ENCODE results near the gene WDFY3.

The WDFY3 gene

DNA sequence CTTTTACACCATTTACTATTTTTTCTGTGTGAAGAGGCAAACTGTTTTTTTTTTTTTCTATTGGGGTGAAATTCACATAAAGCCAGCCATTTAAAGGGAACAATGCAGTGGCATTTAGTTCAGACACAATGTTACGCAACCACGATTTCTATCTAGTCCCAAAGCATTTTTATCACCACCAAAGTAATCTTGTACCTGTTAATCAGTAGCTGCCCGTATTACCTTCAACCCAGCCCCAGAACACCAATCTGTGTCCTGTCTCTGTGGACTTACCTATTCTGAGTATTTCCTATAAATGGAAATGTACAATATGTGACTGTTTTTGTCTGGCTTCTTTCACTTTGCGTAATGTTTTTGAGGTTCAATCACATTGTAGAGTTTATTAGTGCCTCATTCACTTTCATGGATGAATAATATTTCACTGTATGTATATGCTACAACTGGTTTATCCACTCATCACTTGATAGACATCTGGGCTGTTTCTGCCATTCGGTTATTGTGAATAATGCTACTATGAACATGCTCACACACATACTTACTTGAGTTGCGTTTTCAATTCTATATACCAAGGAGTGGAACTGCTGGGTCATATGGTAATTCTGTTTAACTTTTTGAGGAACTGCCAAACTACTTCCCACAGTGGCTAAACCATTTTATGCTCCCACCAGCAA lies 267.4 kb downstream of the WDFY3 start:
- H3K9me3 ChIP-seq (ENCODE audit: insufficient read depth, low read depth, low read length), result no peaks in the 10 kb centered on the region
- no peaks in the 10 kb centered on the region for H4K20me1 ChIP-seq (ENCODE audit: insufficient read depth, low read length, poor library complexity, severe bottlenecking)
- no peaks in the 10 kb centered on the region for H3K27me3 ChIP-seq (ENCODE audit: insufficient read depth, low read length, poor library complexity, severe bottlenecking)
- no peak overlapping the region for H3K9ac ChIP-seq (ENCODE audit: low read depth, low read length, poor library complexity, severe bottlenecking)
- H3K36me3 ChIP-seq (ENCODE audit: insufficient read depth, low read length), result peaks cover 39% of the 10 kb centered on the region; the same call in 1 of the 2 replicates
- H3K9me2 ChIP-seq (replicated peaks; ENCODE audit: low read depth, low read length), result no peaks in the 10 kb centered on the region
- no peak overlapping the region for H3K4me2 ChIP-seq (ENCODE audit: low read depth, low read length, poor library complexity, severe bottlenecking)
- H3F3A ChIP-seq (ENCODE audit: low read depth), result no peaks in the 10 kb centered on the region
- no peaks in the 10 kb centered on the region for H3K4me1 ChIP-seq (ENCODE audit: insufficient read depth, low read length, poor library complexity, severe bottlenecking)
- TF ChIP-seq, protein P1, sequence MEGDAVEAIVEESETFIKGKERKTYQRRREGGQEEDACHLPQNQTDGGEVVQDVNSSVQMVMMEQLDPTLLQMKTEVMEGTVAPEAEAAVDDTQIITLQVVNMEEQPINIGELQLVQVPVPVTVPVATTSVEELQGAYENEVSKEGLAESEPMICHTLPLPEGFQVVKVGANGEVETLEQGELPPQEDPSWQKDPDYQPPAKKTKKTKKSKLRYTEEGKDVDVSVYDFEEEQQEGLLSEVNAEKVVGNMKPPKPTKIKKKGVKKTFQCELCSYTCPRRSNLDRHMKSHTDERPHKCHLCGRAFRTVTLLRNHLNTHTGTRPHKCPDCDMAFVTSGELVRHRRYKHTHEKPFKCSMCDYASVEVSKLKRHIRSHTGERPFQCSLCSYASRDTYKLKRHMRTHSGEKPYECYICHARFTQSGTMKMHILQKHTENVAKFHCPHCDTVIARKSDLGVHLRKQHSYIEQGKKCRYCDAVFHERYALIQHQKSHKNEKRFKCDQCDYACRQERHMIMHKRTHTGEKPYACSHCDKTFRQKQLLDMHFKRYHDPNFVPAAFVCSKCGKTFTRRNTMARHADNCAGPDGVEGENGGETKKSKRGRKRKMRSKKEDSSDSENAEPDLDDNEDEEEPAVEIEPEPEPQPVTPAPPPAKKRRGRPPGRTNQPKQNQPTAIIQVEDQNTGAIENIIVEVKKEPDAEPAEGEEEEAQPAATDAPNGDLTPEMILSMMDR (conservative IDR thresholded peaks at IDR 0.05; ENCODE audit: low read length), result no peak
- TF ChIP-seq EZH2phosphoT487 (IDR thresholded peaks at IDR 0.05; ENCODE audit: borderline replicate concordance), result no peak
- H3K4me3 ChIP-seq (ENCODE audit: low read length, poor library complexity, severe bottlenecking), result no peak overlapping the region
- H3K79me2 ChIP-seq (ENCODE audit: insufficient read depth, low read length), result no peaks in the 10 kb centered on the region
- H2AFZ ChIP-seq (ENCODE audit: low read length), result no peak overlapping the region

DNA sequence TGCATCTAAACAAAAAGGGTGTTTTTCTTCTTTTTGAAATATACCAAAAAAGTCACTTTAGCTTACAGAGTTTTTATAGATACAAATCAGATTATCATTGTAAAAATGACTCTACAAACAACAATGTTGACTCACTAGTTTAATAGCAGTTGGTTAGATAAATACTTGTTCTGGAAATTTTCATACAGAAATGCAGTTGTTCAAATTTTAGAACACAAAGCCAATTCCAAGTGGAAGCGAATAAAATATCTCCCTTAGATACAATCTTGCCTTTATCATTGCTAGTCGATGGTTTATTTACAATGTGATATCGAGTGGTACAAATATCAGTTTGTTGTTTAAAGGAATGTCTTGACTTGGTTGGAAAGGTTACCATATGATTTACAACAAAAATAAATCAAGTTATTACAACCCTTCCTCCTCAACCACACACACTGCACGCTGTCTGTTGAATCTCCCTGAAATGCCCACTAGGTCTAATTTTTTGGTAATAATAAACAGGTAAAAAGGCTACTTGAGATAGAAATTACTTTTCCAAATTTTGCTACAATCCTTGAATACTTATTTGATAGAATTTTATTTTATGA lies 268.8 kb downstream of the WDFY3 start:
- Histone ChIP-seq H3F3A (ENCODE audit: low read depth) (no peaks in the 10 kb centered on the region), H3K36me3 (ENCODE audit: insufficient read depth, low read length) (peaks cover 32% of the 10 kb centered on the region; the same call in 1 of the 2 replicates), H3K79me2 (ENCODE audit: insufficient read depth, low read length) (no peaks in the 10 kb centered on the region), H3K9me2 (replicated peaks; ENCODE audit: low read depth, low read length) (no peaks in the 10 kb centered on the region), H4K20me1 (ENCODE audit: insufficient read depth, low read length, poor library complexity, severe bottlenecking) (no peaks in the 10 kb centered on the region), H3K4me1 (ENCODE audit: insufficient read depth, low read length, poor library complexity, severe bottlenecking) (no peaks in the 10 kb centered on the region), H3K4me2 (ENCODE audit: low read depth, low read length, poor library complexity, severe bottlenecking) (no peak overlapping the region), H3K9ac (ENCODE audit: low read depth, low read length, poor library complexity, severe bottlenecking) (no peak overlapping the region), H2AFZ (ENCODE audit: low read length) (no peak overlapping the region), H3K9me3 (ENCODE audit: insufficient read depth, low read depth, low read length) (no peaks in the 10 kb centered on the region), H3K4me3 (ENCODE audit: low read length, poor library complexity, severe bottlenecking) (no peak overlapping the region), H3K27me3 (ENCODE audit: insufficient read depth, low read length, poor library complexity, severe bottlenecking) (no peaks in the 10 kb centered on the region)
- TF ChIP-seq, protein P1 (conservative IDR thresholded peaks at IDR 0.05; ENCODE audit: low read length), result no peak
- TF ChIP-seq EZH2phosphoT487 (IDR thresholded peaks at IDR 0.05; ENCODE audit: borderline replicate concordance), result no peak

DNA sequence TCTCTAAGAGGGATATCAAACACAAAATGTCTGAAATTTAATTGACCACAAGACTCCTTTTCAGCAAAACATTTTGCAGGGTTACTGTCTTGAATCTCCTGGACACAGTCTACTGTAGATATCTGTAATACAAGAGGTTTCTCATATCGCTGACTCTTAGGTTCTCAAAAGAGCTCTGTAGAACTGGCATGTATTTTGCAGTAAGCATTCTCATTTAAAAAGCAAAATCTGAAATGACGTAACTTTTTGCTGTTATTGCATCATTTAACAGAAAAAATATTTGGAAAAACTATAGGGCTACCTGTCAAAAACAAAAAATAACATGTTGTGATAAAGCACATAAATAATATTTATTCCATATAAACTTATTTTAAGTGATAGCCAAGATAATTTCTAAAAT lies 269.3 kb downstream of the WDFY3 start:
- Histone ChIP-seq H3K36me3 (ENCODE audit: insufficient read depth, low read length) (peaks cover 32% of the 10 kb centered on the region; the same call in 1 of the 2 replicates), H3K79me2 (ENCODE audit: insufficient read depth, low read length) (no peaks in the 10 kb centered on the region), H3F3A (ENCODE audit: low read depth) (no peaks in the 10 kb centered on the region), H3K9ac (ENCODE audit: low read depth, low read length, poor library complexity, severe bottlenecking) (no peak overlapping the region), H3K4me3 (ENCODE audit: low read length, poor library complexity, severe bottlenecking) (no peak overlapping the region), H4K20me1 (ENCODE audit: insufficient read depth, low read length, poor library complexity, severe bottlenecking) (no peaks in the 10 kb centered on the region), H3K4me2 (ENCODE audit: low read depth, low read length, poor library complexity, severe bottlenecking) (no peak overlapping the region), H3K9me3 (ENCODE audit: insufficient read depth, low read depth, low read length) (no peaks in the 10 kb centered on the region), H3K4me1 (ENCODE audit: insufficient read depth, low read length, poor library complexity, severe bottlenecking) (peaks cover under 1% of the 10 kb centered on the region), H3K9me2 (replicated peaks; ENCODE audit: low read depth, low read length) (no peaks in the 10 kb centered on the region), H3K27me3 (ENCODE audit: insufficient read depth, low read length, poor library complexity, severe bottlenecking) (no peaks in the 10 kb centered on the region), H2AFZ (ENCODE audit: low read length) (no peak overlapping the region)
- TF ChIP-seq, protein P1 (conservative IDR thresholded peaks at IDR 0.05; ENCODE audit: low read length), result no peak
- no peak for TF ChIP-seq EZH2phosphoT487 (IDR thresholded peaks at IDR 0.05; ENCODE audit: borderline replicate concordance)
